GM12891 (cell line): ENCODE results near the gene SAP30BP.

Experiments used
- PAX5 ChIP-seq: IDR thresholded peaks from 2 replicates; pipeline ENCODE4 v1.6.1; 2011; ENCODE audit warnings: low read length, moderate library complexity, mild to moderate bottlenecking; ENCODE audit not compliant: insufficient read depth, severe bottlenecking
- POLR2A ChIP-seq: IDR thresholded peaks from 2 replicates; pipeline ENCODE4 v1.6.1; 2011; ENCODE audit warnings: low read depth, low read length, control low read depth
- POLR2AphosphoS5 ChIP-seq: IDR thresholded peaks from 2 replicates; pipeline ENCODE4 v1.6.1; 2011; ENCODE audit warnings: low read depth, low read length, control low read depth
- POU2F2 ChIP-seq: IDR thresholded peaks from 2 replicates; pipeline ENCODE4 v1.6.1; 2011; ENCODE audit warnings: low read depth, mild to moderate bottlenecking, control low read depth, low read length, moderate library complexity
- SPI1 ChIP-seq: IDR thresholded peaks from 2 replicates; pipeline ENCODE4 v1.6.1; 2011; ENCODE audit warnings: low read depth, low read length, control low read depth
- TAF1 ChIP-seq: IDR thresholded peaks from 2 replicates; pipeline ENCODE4 v1.6.1; 2011; ENCODE audit warnings: low read depth, low read length, control low read depth

- TF ChIP-seq POLR2A = no peak
- no peak for TF ChIP-seq POLR2AphosphoS5
- no peak for TF ChIP-seq SPI1
- TF ChIP-seq TAF1 = no peak
- no peak for TF ChIP-seq PAX5
- no peak for TF ChIP-seq POU2F2
These were observed 22.3 kb downstream of the SAP30BP start for GRCh38 chr17:75689441-75689873.
